ENCODE results near the gene SKIC2. TPM values are rescaled to one million over a fixed set of nuclear protein-coding genes. Genes with fewer than 3 reads are reported as not detected.
"Not testable (repeated sequence)": the region's sequence is repeated elsewhere in the genome, so short reads cannot be mapped to it uniquely, and the experiment has no call there.

SKIC2 gene
- total and polyA plus RNA-seq, 4 donors: 28.1 to 78.0 (median 61.6) TPM

GRCh38 chr6:31989363-31989762, 30.4 kb downstream of the SKIC2 start:
- no CpG with 5 or more reads among the region's 10 CpGs for WGBS, 2 donors
- not testable (repeated sequence) for ATAC-seq (ENCODE audit: insufficient read depth, low FRiP score)

GRCh38 chr6:31994421-31994820, 35.4 kb downstream of the SKIC2 start:
- H3K4me3 ChIP-seq; H3K9me3 ChIP-seq (ENCODE audit: control insufficient read depth in 4 of 4, insufficient read depth in 3 of 4, low read length in 3 of 4); H3K9ac ChIP-seq (ENCODE audit: insufficient read depth in 1 of 2, low read length in 2 of 2); DNase-seq; H3K27ac ChIP-seq (ENCODE audit: low read depth in 1 of 2, low read length in 1 of 2); H3K27me3 ChIP-seq (ENCODE audit: control insufficient read depth in 3 of 3, insufficient read depth in 3 of 3, low read length in 2 of 3); ATAC-seq (ENCODE audit: insufficient read depth, low FRiP score); H3K4me1 ChIP-seq (ENCODE audit: control insufficient read depth in 5 of 5, insufficient read depth in 5 of 5, low read length in 5 of 5); H3K36me3 ChIP-seq (ENCODE audit: control insufficient read depth in 4 of 4, insufficient read depth in 4 of 4, low read length in 4 of 4): not testable (repeated sequence)
- 97 to 100% methylated on average over 7 to 9 of the region's 14 CpGs for WGBS, 2 donors

More at GRCh38 chr6:31989363-31989762, 30.4 kb downstream of the SKIC2 start:
- H3K27ac ChIP-seq (ENCODE audit: low read depth in 1 of 2, low read length in 1 of 2); H3K4me3 ChIP-seq; H3K27me3 ChIP-seq (ENCODE audit: control insufficient read depth in 3 of 3, insufficient read depth in 3 of 3, low read length in 2 of 3); H3K4me1 ChIP-seq (ENCODE audit: control insufficient read depth in 5 of 5, insufficient read depth in 5 of 5, low read length in 5 of 5); DNase-seq; H3K9me3 ChIP-seq (ENCODE audit: control insufficient read depth in 4 of 4, insufficient read depth in 3 of 4, low read length in 3 of 4); H3K36me3 ChIP-seq (ENCODE audit: control insufficient read depth in 4 of 4, insufficient read depth in 4 of 4, low read length in 4 of 4); H3K9ac ChIP-seq (ENCODE audit: insufficient read depth in 1 of 2, low read length in 2 of 2): not testable (repeated sequence)

- not testable (repeated sequence) for ATAC-seq (ENCODE audit: insufficient read depth, low FRiP score); H3K9ac ChIP-seq (ENCODE audit: insufficient read depth in 1 of 2, low read length in 2 of 2); H3K27me3 ChIP-seq (ENCODE audit: control insufficient read depth in 3 of 3, insufficient read depth in 3 of 3, low read length in 2 of 3); H3K4me3 ChIP-seq; DNase-seq; H3K4me1 ChIP-seq (ENCODE audit: control insufficient read depth in 5 of 5, insufficient read depth in 5 of 5, low read length in 5 of 5); H3K27ac ChIP-seq (ENCODE audit: low read depth in 1 of 2, low read length in 1 of 2); H3K36me3 ChIP-seq (ENCODE audit: control insufficient read depth in 4 of 4, insufficient read depth in 4 of 4, low read length in 4 of 4); H3K9me3 ChIP-seq (ENCODE audit: control insufficient read depth in 4 of 4, insufficient read depth in 3 of 4, low read length in 3 of 4)
- WGBS, 2 donors: 91 to 96% methylated on average over 5 to 6 of the region's 6 CpGs
Observed at GRCh38 chr6:31996385-31996784, 37.4 kb downstream of the SKIC2 start.

GRCh38 chr6:32002546-32003268, 43.7 kb downstream of the SKIC2 start:
- DNase-seq; H3K36me3 ChIP-seq (ENCODE audit: control insufficient read depth in 4 of 4, insufficient read depth in 4 of 4, low read length in 4 of 4); H3K27me3 ChIP-seq (ENCODE audit: control insufficient read depth in 3 of 3, insufficient read depth in 3 of 3, low read length in 2 of 3); H3K27ac ChIP-seq (ENCODE audit: low read depth in 1 of 2, low read length in 1 of 2); H3K9me3 ChIP-seq (ENCODE audit: control insufficient read depth in 4 of 4, insufficient read depth in 3 of 4, low read length in 3 of 4); H3K9ac ChIP-seq (ENCODE audit: insufficient read depth in 1 of 2, low read length in 2 of 2); H3K4me3 ChIP-seq; H3K4me1 ChIP-seq (ENCODE audit: control insufficient read depth in 5 of 5, insufficient read depth in 5 of 5, low read length in 5 of 5); ATAC-seq (ENCODE audit: insufficient read depth, low FRiP score): not testable (repeated sequence)
- WGBS, 2 donors: no CpG with 5 or more reads among the region's 15 CpGs

GRCh38 chr6:32003301-32003700, 44.3 kb downstream of the SKIC2 start:
- ATAC-seq (ENCODE audit: insufficient read depth, low FRiP score); H3K27ac ChIP-seq (ENCODE audit: low read depth in 1 of 2, low read length in 1 of 2); H3K4me1 ChIP-seq (ENCODE audit: control insufficient read depth in 5 of 5, insufficient read depth in 5 of 5, low read length in 5 of 5); H3K9me3 ChIP-seq (ENCODE audit: control insufficient read depth in 4 of 4, insufficient read depth in 3 of 4, low read length in 3 of 4); H3K4me3 ChIP-seq; H3K36me3 ChIP-seq (ENCODE audit: control insufficient read depth in 4 of 4, insufficient read depth in 4 of 4, low read length in 4 of 4); DNase-seq; H3K27me3 ChIP-seq (ENCODE audit: control insufficient read depth in 3 of 3, insufficient read depth in 3 of 3, low read length in 2 of 3); H3K9ac ChIP-seq (ENCODE audit: insufficient read depth in 1 of 2, low read length in 2 of 2): not testable (repeated sequence)
- WGBS, 2 donors: no CpG with 5 or more reads among the region's 7 CpGs

GRCh38 chr6:32004393-32004792, 45.4 kb downstream of the SKIC2 start:
- not testable (repeated sequence) for DNase-seq; H3K4me3 ChIP-seq; H3K9me3 ChIP-seq (ENCODE audit: control insufficient read depth in 4 of 4, insufficient read depth in 3 of 4, low read length in 3 of 4); H3K4me1 ChIP-seq (ENCODE audit: control insufficient read depth in 5 of 5, insufficient read depth in 5 of 5, low read length in 5 of 5); H3K36me3 ChIP-seq (ENCODE audit: control insufficient read depth in 4 of 4, insufficient read depth in 4 of 4, low read length in 4 of 4); H3K27me3 ChIP-seq (ENCODE audit: control insufficient read depth in 3 of 3, insufficient read depth in 3 of 3, low read length in 2 of 3); H3K27ac ChIP-seq (ENCODE audit: low read depth in 1 of 2, low read length in 1 of 2); ATAC-seq (ENCODE audit: insufficient read depth, low FRiP score); H3K9ac ChIP-seq (ENCODE audit: insufficient read depth in 1 of 2, low read length in 2 of 2)
- 32 to 79% methylated on average over 2 to 4 of the region's 4 CpGs for WGBS, 2 donors

- not testable (repeated sequence) for H3K9ac ChIP-seq (ENCODE audit: insufficient read depth in 1 of 2, low read length in 2 of 2); DNase-seq; H3K4me1 ChIP-seq (ENCODE audit: control insufficient read depth in 5 of 5, insufficient read depth in 5 of 5, low read length in 5 of 5); H3K27me3 ChIP-seq (ENCODE audit: control insufficient read depth in 3 of 3, insufficient read depth in 3 of 3, low read length in 2 of 3); ATAC-seq (ENCODE audit: insufficient read depth, low FRiP score); H3K36me3 ChIP-seq (ENCODE audit: control insufficient read depth in 4 of 4, insufficient read depth in 4 of 4, low read length in 4 of 4); H3K4me3 ChIP-seq; H3K27ac ChIP-seq (ENCODE audit: low read depth in 1 of 2, low read length in 1 of 2); H3K9me3 ChIP-seq (ENCODE audit: control insufficient read depth in 4 of 4, insufficient read depth in 3 of 4, low read length in 3 of 4)
- 66 to 69% methylated on average over 8 to 9 of the region's 13 CpGs for WGBS, 2 donors
Observed at GRCh38 chr6:32004864-32005537, 46.0 kb downstream of the SKIC2 start.

- DNase-seq; H3K27ac ChIP-seq (ENCODE audit: low read depth in 1 of 2, low read length in 1 of 2); H3K4me1 ChIP-seq (ENCODE audit: control insufficient read depth in 5 of 5, insufficient read depth in 5 of 5, low read length in 5 of 5); ATAC-seq (ENCODE audit: insufficient read depth, low FRiP score); H3K4me3 ChIP-seq; H3K36me3 ChIP-seq (ENCODE audit: control insufficient read depth in 4 of 4, insufficient read depth in 4 of 4, low read length in 4 of 4); H3K27me3 ChIP-seq (ENCODE audit: control insufficient read depth in 3 of 3, insufficient read depth in 3 of 3, low read length in 2 of 3); H3K9me3 ChIP-seq (ENCODE audit: control insufficient read depth in 4 of 4, insufficient read depth in 3 of 4, low read length in 3 of 4); H3K9ac ChIP-seq (ENCODE audit: insufficient read depth in 1 of 2, low read length in 2 of 2): not testable (repeated sequence)
- 74 to 87% methylated on average over 1 to 9 of the region's 9 CpGs for WGBS, 2 donors
Observed at GRCh38 chr6:32005538-32005880, 46.5 kb downstream of the SKIC2 start.
